Measurements from ENCODE around the gene FOSL1. TPM values are rescaled to one million over a fixed set of nuclear protein-coding genes. Genes with fewer than 3 reads are reported as not detected.

FOSL1 gene
- total and polyA plus RNA-seq, 2 of the 13 experiments (the other 11 are each of a cell fraction or from before 2014, with no cell fraction given): 4.0 to 4.1 TPM

DNA sequence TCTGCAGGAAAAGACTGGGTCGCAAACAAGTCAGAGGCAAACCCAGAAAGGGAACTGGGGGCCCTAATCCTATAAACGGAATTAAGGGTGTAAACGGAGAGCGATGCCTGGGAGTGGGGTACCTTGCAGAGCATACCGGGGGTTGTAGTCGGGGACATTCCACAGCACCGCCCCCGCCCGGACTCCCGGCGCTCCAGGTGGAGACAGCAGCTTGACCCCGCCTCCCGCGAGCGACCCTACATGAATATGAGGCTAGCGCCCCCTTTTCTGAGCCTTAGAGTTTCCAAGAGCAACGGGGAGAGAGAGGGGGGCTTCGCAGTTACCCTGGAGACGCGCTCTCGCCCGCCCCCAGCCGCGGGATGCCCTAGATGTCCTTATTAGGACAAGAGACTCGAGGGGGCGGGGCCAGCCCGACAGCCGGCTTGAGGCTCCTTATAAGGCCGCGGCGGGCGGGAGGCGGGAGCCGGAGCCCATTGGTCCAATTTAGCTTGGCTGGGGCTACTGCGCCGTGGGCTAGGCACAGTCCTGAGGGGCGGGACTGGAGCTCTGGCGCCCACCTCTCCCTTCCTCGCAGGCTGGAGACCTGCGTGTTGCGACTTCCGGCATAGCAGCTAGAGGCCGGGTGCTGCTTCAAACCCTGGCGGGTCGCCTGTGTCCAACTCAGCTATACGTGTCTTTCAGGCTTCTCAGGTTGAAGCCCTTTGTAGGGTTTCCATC is 40.9 kb downstream of the FOSL1 start (continued):
- no peak for TF ChIP-seq EEA1 (CRISPR knock-in tag; IDR thresholded peaks at IDR 0.05; ENCODE audit: borderline replicate concordance)
- TF ChIP-seq ZNF431 (CRISPR knock-in tag; IDR thresholded peaks at IDR 0.05; ENCODE audit: borderline replicate concordance, low read depth): no peak

GRCh38 chr11:65858681-65859087 is 41.5 kb downstream of the FOSL1 start:
- 1% methylated on average over 10 of the region's 10 CpGs for WGBS (ENCODE audit: low lambda C conversion rate)
- intact Hi-C loops (cut with micrococcal nuclease; ENCODE audit: unreplicated experiment): loop anchor here (2.0 kb wide), 1 partner anchor 30 kb away; the partner anchor contains the start of gene FIBP

More at GRCh38 chr11:65858681-65859087, 41.5 kb downstream of the FOSL1 start:
- Histone ChIP-seq H3K9ac (ENCODE audit: insufficient read depth, low read depth, low read length) (peak overlapping the region; percentile 86), H3K4me3 (replicated peaks in 1 of 3; ENCODE audit: insufficient read depth in 1 of 3, low read depth in 2 of 3, low read length in 3 of 3) (peak overlapping the region; percentile 76 to 99 (median 76)), H3K27me3 (ENCODE audit: control insufficient read depth in 1 of 2, insufficient read depth in 2 of 2, low read length in 2 of 2) (no peaks in the 10 kb centered on the region; a peak in 1 of 5 replicates), H3K36me3 (replicated peaks in 1 of 2; ENCODE audit: control insufficient read depth in 1 of 2, insufficient read depth in 2 of 2, low read length in 2 of 2) (peaks cover 18 to 44% of the 10 kb centered on the region in 2 experiments), H3K4me1 (ENCODE audit: insufficient read depth, low read length) (peaks cover 59% of the 10 kb centered on the region), H3K27ac (ENCODE audit: extremely low read length, insufficient read depth, low read length) (peak overlapping the region; percentile 90), H3K9me3 (ENCODE audit: low read length) (no peaks in the 10 kb centered on the region), H3K4me2 (ENCODE audit: low read depth, low read length) (peak overlapping the region; percentile 100), H2AFZ (ENCODE audit: low read length) (peak overlapping the region; percentile 75), H3K79me2 (ENCODE audit: insufficient read depth, low read length) (peaks cover 32% of the 10 kb centered on the region), H4K20me1 (ENCODE audit: insufficient read depth, low read length) (peaks cover 40% of the 10 kb centered on the region)
- no TSS peak for BruUV-seq (replicated peaks)
- TF ChIP-seq, protein P1, sequence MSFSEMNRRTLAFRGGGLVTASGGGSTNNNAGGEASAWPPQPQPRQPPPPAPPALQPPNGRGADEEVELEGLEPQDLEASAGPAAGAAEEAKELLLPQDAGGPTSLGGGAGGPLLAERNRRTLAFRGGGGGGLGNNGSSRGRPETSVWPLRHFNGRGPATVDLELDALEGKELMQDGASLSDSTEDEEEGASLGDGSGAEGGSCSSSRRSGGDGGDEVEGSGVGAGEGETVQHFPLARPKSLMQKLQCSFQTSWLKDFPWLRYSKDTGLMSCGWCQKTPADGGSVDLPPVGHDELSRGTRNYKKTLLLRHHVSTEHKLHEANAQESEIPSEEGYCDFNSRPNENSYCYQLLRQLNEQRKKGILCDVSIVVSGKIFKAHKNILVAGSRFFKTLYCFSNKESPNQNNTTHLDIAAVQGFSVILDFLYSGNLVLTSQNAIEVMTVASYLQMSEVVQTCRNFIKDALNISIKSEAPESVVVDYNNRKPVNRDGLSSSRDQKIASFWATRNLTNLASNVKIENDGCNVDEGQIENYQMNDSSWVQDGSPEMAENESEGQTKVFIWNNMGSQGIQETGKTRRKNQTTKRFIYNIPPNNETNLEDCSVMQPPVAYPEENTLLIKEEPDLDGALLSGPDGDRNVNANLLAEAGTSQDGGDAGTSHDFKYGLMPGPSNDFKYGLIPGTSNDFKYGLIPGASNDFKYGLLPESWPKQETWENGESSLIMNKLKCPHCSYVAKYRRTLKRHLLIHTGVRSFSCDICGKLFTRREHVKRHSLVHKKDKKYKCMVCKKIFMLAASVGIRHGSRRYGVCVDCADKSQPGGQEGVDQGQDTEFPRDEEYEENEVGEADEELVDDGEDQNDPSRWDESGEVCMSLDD (CRISPR knock-in tag; IDR thresholded peaks at IDR 0.05; ENCODE audit: borderline replicate concordance): peak; percentile 19; the same call in 1 of the 2 replicates
- TF ChIP-seq, protein P2, sequence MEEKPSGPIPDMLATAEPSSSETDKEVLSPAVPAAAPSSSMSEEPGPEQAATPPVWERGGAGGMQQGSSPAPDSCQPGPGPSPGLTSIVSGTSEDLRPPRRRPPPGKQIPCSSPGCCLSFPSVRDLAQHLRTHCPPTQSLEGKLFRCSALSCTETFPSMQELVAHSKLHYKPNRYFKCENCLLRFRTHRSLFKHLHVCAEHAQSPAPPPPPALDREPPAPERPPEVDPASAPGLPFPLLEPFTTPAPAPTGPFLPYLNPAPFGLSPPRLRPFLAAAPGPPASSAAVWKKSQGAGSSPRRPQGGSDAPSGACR (CRISPR knock-in tag; IDR thresholded peaks at IDR 0.05): 0 out of 2 replicates have a peak, but pooled peaks have one; percentile 24
- TF ChIP-seq MTF2 (CRISPR knock-in tag; IDR thresholded peaks at IDR 0.05; ENCODE audit: borderline replicate concordance) (0 out of 2 replicates have a peak, but pooled peaks have one; percentile 27), FIP1L1 (IDR thresholded peaks at IDR 0.05; ENCODE audit: borderline replicate concordance, insufficient read depth, low read depth, low read length) (no peak)
- DNase-seq (ENCODE audit: low spot score) (no peak), ATAC-seq (no peak), FAIRE-seq (no peak)
- in situ Hi-C loops (cut with HindIII; ENCODE audit: extremely low pct_ligation_motif_present, low pct_unique_long_range_greater_than_20kb): loop anchor here (10.0 kb wide), 1 partner anchor 304 kb away; the partner anchor contains the start of gene LTBP3
- CTCF ChIA-PET (ENCODE audit: low intra/inter-chr PET ratio, low total read pairs): no interaction called here
- POLR2A ChIA-PET: interaction anchor here (0.6 to 5.4 kb wide), 28 partner anchors 10 to 454 kb away, joined by 3 to 81 read pairs (median 5); partner anchors contain the start of genes AP5B1, BANF1, CCDC85B and EFEMP2
